GM21786 (cell line): ENCODE results near the gene DEPDC1B.
"Not testable (repeated sequence)": the region's sequence is repeated elsewhere in the genome, so short reads cannot be mapped to it uniquely, and the experiment has no call there.

Source experiments
- ATAC-seq: cut with Tn5 transposase; IDR thresholded peaks from one replicate; pipeline ENCODE4 v1.9.1; 2021; ENCODE audit not compliant: unreplicated experiment

Gene DEPDC1B, protein sequence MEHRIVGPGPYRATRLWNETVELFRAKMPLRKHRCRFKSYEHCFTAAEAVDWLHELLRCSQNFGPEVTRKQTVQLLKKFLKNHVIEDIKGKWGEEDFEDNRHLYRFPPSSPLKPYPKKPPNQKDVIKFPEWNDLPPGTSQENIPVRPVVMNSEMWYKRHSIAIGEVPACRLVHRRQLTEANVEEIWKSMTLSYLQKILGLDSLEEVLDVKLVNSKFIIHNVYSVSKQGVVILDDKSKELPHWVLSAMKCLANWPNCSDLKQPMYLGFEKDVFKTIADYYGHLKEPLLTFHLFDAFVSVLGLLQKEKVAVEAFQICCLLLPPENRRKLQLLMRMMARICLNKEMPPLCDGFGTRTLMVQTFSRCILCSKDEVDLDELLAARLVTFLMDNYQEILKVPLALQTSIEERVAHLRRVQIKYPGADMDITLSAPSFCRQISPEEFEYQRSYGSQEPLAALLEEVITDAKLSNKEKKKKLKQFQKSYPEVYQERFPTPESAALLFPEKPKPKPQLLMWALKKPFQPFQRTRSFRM

GRCh38 chr5:60699609-60700415 lies at the start of gene DEPDC1B:
DEPDC1B (minus strand) TSS chr5:60700166; CDS start chr5:60700093, 73 bp downstream.
- peak; percentile 89 for ATAC-seq

DNA sequence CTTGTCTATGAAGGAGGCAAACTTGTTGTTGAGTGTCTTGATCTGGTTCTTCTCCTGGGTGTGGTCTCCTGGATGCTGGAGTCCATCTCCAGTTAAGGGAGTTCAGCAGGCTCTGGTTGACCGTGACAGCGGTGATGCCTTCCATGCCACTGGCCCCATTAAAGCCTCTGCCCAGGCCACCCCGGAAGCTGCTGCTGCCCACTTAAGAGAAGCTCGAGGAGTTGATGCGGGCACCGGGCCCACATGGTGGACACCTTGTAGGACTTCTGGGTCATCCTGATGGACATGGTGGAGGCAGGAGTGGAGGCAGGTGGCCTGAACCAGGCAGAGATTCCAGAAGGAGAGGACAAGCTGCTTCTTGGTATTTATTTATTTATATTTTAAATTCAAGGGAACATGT lies 44.7 kb upstream of the DEPDC1B start:
- ATAC-seq: no peak

- no peak for ATAC-seq
Observed at GRCh38 chr5:60743511-60744314, 43.7 kb upstream of the DEPDC1B start.

- ATAC-seq: no peak
Observed at GRCh38 chr5:60740322-60740721, 40.4 kb upstream of the DEPDC1B start.

DNA sequence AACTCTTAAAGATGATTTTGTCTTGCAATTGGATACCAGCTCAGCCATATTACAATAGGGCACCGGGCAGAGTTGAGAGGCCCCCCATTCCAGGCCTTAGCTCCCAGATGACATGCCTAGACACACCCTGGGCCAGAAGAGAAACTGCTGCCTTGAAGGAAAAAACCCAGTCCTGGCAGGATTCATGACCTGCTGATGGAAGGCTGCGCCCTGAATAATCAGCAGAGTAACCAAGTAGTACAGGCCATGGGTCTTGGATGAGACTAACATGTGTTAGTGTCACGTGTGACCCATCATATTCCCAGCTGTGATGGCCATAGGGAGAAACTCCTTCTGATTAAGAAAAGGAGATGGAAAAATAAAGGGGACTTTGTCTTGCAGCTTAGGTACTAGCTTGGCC lies 39.0 kb upstream of the DEPDC1B start:
- ATAC-seq: no peak

DNA sequence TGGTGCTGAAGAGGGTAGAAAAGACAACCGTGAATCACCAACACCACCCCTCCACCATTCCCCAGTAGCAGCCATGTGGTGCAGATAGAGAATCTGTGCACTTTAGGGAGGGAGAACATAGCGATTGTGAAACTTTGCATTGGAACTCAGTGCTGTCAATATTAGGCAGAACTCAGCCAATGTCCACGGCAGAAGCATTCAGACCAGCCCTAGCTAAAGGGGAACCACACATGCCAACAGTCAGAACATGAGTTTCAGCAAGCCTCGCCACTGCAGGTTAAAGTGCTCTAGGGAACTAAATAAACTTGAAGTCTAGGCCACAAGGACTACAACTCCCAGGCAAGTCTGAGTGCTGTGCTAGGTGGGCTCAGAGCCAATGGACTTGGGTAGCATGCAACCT lies 38.5 kb upstream of the DEPDC1B start:
- ATAC-seq: no peak

DNA sequence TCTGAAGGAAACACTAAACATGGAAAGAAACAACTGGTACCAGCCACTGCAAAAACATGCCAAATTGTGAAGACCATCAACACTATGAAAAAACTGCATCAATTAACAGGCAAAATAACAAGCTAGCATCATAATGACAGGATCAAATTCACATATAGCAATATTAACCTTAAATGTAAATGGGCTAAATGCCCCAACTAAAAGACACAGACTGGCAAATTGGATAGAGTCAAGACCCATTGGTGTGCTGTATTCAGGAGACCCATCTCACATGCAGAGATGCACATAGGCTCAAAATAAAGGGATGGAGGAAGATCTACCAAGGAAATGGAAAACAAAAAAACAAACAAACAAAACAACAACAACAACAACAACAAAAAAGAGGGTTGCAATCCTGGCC lies 30.9 kb upstream of the DEPDC1B start:
- not testable (repeated sequence) for ATAC-seq

GRCh38 chr5:60727033-60727679 lies 27.2 kb upstream of the DEPDC1B start:
- ATAC-seq: no peak

GRCh38 chr5:60724126-60724525 lies 24.2 kb upstream of the DEPDC1B start:
- no peak for ATAC-seq

- ATAC-seq: no peak
Observed at GRCh38 chr5:60722416-60722815, 22.4 kb upstream of the DEPDC1B start.

DNA sequence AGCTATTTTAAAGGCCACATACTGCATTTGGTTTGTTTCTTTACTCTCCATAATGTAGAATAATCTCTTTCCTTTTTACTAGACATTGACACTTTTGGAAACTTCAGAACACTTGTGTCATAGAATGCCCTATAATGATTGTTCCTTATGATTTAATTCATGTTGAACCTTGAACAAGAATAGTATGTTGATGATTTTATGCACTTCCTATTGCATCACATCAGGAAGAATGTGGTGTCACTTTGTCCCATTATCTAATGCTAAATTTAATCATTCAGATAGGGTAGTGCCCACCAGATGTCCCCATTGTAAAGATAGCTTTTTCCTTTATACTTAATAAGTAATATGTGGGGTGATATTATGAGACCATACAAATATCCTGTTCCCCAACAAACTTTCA lies 19.4 kb upstream of the DEPDC1B start:
- ATAC-seq: no peak

- no peak for ATAC-seq
Observed at GRCh38 chr5:60718166-60718892, 18.4 kb upstream of the DEPDC1B start.

DNA sequence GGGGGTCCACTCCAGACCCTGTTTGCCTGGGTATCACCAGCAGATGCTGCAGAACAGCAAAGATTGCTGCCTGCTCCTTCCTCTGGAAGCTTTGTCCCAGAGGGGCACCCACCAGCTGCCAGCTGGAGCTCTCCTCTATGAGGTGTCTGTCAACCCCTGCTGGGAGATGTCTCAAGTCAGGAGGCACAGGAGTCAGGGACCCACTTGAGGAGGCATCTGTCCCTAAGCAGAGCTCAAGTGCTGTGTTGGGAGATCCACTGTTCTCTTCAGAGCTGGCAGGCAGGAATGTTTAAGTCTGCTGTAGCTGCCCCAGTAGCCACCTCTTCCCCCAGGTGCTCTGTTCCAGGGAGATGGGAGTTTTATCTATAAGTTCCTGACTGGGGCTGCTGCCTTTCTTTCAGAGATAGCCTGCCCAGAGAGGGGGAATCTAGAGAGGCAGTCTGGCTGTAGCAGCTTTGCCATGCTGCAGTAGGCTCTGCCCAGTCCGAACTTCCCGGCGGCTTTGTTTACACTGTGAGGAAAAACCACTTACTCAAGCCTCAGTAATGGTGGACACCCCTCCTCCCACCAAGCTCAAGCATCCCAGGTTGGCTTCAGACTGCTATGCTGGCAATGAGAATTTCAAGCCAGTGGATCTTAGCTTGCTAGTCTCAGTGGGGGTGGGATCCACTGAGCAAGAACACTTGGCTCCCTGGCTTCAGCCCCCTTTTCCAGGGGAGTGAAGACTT lies 15.4 kb upstream of the DEPDC1B start:
- not testable (repeated sequence) for ATAC-seq

DNA sequence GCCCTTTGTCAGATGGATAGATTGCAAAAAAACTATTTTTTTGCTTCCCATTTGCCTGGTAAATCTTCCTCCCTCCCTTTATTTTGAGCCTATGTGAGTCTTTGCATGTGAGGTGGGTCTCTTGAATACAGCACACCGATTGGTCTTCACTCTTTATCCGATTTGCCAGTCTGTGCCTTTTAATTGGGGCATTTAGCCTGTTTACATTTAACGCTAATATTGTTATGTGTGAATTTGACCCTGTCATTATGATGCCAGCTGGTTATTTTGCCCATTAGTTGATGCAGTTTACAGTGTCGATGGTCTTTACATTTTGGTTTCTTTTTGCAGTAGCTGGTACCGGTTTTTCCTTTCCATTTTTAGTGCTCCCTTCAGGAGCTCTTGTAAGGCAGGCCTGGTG lies 13.0 kb upstream of the DEPDC1B start:
- no peak for ATAC-seq

GRCh38 chr5:60711892-60712291 lies 11.9 kb upstream of the DEPDC1B start:
- not testable (repeated sequence) for ATAC-seq

GRCh38 chr5:60710362-60710761 lies 10.4 kb upstream of the DEPDC1B start:
- ATAC-seq: no peak

DNA sequence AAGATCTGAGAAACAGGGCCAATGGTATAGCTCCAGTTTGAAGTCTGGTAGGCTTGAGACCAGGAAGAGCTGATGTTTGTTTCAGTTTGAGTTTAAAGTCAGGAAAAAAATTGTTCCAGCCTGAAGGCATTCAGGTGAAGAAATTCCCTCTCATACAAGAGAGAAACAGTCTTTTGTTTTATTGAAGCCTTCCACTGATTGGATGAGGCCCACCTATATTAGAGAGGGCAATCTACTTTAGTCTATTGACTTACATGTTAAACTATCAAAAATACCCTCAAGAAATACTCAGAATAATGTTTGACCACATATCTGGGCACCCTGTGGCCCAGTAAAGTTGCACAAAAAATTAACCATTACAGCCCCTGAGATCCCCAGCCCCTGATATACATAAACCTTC lies 5.2 kb upstream of the DEPDC1B start:
- no peak for ATAC-seq

GRCh38 chr5:60703944-60704343 lies 4.0 kb upstream of the DEPDC1B start:
- ATAC-seq: no peak

GRCh38 chr5:60701321-60701968 lies 1.5 kb upstream of the DEPDC1B start:
- no peak for ATAC-seq
